HuH-7.5 (cell line): ENCODE measurements around the gene ADIPOR2.

ENCODE experiments used
- DNase-seq: peaks from one replicate; pipeline ENCODE4 v3.0.0; 2011; ENCODE audit warnings: low spot score

ADIPOR2 gene

DNA sequence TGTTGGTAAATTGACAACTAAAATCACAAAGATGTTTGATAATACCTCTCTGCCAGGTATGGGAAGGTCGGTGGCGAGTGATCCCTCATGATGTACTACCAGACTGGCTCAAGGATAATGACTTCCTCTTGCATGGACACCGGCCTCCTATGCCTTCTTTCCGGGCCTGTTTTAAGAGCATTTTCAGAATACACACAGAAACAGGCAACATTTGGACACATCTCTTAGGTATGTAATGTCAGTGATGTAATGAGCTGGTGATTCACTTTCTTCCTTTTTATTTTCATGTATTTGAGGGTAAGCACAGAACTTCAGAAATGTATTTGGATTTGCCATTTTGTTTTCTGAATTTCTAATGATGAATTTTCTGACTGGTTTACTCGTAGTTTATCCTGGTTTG is 86.9 kb downstream of the ADIPOR2 start:
- no peak for DNase-seq

DNA sequence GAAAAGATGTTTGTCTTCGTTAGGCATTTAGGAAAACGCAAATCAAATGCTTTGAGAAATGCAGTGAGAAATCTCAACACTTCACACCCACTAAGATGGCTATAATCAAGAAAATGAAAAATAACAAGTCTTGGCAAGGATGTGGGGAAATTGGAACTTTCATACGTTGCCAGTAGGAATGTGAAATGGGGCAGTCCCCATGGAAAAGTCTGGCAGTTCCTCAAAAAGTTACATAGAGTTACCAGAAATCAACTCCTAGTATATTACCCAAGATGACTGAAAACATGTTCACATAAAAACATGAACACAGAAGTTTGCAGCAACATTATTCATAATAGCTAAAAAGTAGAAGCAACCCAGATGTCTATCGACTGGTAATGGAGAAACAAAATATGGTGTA is 88.0 kb downstream of the ADIPOR2 start:
- DNase-seq = no peak

DNA sequence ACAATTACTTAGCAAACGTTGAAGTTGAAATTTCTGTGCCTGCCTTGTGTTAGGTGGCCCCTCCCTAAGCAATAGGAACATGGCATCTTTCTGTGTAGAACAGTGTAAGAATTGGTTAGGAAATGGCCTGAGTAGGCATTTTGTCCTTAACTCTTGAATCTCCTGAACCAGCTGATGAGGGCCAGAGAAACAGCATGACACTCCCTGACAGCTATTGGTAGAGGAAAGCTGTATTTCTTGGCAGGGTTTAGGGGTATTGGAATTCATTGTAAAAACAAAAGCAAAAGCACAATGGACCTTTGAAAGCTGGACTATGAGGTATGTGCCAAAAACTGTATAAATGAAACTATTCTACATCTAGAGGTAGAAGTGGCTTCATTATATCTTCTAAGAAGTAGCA is 88.9 kb downstream of the ADIPOR2 start:
- DNase-seq = no peak

DNA sequence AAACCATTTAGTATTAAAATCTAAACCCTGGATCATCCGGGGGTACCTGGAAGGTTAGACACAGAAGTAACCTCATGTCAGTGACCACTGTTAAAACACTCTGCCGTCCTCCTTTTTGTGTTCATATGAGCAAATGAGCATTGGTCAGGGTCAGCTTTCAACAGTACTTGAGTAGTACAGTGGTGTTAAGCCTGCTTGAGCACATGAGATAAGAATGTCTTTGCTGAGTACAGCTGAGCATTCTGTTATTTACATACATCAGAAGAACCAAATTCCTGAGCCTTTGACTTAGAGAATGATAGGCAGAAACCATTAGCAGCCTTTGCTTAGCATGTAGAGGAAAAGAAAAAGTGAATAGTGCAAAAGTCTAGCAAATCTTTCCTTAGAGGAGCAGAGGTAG is 90.9 kb downstream of the ADIPOR2 start:
- no peak for DNase-seq

DNA sequence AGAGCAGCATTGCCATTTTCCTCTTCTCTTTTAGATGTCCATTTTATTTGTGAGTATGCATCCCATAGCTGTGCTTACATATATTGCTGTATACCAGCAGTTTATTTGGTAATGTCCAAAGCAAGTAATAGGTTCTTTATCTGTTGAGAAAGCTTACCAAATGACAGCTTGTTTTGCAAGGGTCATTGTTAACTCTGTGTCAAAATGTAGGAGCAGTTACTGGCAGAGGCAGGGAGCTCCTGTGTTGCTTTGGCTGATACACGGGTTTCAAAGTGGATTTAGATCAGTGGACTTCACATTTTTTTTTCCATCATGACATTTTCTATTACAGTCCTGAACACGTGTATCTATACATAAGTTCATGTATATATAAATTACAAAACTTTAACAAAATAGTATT is 91.3 kb downstream of the ADIPOR2 start:
- no peak for DNase-seq

DNA sequence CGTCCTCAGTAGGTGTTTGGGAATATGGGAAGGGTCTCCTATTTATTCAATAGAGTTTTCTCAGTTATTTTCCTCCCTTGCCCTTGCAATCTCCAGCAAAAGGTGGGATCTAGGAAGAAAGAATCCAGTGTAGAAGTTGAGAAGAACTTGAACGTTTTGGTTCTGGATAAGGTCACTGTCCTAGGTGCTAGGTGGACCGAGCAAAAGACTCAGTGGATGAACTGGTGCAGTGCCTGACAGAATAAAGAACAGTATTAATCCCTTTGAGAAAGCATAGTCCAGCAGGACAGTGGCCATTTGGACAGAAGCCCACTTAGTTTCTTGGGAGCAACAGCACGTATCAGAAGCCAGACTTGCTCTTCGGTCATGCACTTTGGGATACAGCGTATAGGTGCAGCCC is 96.8 kb downstream of the ADIPOR2 start:
- DNase-seq = no peak

DNA sequence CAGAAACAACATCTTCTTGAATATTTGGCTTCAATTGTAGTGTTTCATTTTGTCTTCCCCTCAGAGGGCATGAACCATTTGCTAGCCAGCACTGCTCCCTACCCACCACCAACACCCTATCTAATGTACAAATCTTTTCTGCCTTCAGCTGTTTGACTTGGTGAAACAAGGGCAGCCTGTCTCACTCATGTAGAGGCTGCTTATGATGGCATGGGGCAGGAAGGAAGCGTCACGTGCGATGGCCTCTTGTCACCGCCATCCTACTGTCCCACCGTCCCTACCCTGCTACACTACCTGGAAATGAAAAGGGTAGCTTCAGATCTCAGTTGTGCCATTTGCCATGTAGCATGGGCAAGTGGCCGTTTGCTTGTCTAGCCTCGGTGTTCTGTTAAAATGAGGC is 99.6 kb downstream of the ADIPOR2 start:
- DNase-seq = no peak

DNA sequence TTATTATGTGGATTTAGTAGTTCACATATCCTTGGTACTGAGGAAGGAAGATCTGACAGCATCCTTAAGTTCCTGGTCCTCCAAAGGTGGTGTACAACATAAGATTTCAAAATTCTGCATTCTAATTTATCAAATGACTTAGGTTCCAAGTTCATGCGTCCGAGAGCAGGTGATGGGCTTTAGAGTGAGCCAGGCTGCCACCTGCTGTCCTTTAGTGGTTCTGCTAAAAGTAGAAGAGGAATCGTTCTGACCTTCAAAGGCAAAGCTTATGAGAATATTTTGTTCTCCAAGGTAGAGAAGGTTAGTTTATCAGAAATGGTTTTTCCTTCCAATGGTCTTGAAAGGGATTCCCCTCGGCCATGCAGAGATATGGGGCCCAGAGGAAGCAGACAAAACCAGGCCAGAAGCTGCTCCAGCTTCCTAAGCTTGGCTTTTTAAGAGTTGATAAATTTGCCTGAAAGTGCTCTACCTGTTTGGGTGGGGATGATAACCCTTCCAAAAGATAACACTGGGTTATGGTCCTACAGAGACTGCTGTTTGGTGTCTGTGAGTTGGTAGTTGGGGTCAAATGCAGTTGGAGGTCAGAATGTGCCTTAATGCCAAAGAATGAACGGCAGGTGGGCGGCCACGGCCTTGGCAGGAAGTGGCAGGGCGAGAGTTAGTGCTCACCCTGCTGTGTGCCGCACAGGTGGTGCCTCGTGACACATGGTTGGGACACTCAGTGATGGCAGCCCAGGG is 100.4 kb downstream of the ADIPOR2 start:
- peak; percentile 74 for DNase-seq

DNA sequence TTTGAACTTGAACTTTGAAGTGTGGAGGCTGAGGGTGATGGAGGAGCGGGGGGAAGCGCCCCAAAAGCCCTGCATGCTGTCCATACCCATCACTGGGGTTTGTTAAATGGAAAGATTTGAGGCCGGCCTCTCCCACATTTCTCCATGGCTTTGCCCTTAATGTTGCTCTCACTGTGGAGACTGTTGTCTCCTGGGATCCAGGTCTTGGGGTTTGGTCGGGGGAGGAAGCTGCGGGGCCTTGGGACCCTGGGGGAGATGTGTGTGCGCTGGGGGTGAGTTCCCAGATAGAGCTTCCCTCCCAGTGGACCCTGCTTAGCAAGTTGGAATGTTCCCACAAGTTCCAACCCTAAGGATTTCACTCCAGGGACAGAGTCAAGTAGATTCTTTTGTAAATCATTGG is 101.5 kb downstream of the ADIPOR2 start:
- no peak for DNase-seq

DNA sequence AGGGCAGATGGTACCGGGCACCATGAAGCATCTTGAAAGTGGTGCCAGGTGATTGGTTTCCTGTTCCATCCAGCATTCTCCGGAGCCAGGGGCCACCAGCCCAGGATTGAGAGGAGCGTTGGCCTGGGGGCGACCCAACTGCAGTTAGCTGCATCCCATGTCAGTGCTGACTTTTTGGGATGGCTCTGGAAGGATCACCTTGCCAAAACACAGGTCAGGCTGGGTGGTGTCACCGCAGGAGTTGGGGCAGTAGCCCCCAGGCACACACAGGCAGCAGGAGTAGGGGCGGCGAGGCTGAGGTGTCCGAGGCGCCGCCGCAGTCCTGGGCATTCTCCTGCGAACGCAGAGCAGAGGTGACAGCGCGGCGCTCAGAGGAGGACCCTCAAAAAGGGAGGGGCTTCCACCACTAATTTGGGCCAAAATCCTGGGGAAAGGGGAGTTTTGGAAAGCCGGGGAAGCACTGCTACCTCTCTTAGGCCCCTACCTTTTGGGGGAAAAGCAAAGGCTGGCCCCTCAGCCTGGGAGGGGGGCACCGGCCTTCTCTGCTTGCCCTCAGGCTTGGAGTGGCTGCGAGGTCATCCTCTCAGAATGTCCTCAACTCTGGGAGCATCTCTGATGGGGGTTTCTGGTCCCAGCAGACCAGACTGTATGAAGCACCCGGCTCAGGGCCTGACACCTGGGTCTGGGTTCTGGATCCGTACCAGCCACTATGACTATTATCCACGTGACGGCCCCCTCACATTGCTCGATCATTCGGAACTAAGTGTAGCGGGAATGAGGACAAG is 102.7 kb downstream of the ADIPOR2 start:
- DNase-seq = no peak

DNA sequence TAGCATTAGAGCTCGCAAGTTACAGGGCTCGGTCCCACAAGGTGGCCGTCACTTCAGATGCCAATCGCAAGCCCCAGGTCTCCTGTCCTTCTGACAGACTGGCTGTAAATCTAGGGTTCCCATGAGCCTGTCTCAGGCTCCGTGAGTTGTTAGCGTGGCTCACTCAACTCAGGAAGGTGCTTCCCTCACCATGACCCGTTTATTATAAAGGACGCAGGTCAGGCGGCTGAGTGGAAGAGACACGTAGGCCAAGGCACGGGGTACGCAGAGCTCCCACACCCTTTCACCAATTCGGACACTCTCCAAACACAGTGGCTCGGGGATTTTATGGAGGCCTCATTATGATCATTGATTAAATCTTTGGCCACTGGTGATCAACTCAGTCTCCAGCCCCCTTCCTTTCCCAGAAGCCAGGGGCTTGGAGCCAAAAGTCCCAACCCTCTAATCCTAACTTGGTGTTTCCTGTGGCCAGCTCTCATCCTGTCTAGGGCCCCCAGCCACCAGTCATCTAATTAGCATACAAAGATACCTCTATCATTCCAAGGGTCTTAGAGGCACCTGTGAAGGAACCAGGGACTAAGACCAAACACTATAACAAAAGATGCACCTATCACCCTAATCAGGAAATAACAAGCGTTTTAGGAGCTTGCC is 103.7 kb downstream of the ADIPOR2 start:
- DNase-seq = no peak

DNA sequence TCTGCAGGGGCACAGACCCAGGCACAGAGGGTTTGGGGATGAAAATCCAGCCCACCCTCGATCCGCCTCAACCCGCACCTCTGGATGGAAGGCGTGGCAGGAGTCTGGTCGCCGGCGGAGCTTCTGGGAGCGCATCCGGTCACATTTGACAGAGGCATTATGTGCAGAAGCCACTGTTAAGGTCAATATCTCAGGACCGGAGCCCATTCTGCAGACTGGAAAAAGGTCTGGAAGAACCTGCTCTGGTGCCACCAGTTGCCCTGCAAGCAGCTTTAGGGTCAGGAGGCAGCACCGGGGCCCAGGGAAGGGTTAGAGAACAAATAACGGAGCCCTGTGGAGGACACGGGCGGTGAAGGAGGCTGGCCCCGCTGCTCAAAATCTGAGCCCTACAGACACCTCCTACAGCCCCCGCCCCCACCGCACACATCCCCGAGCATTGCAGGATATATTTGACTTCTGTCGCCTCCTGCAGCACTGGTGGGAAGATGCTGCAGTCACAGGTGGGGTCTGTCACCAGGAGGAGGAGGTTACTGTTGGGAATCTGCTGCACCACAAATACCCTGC is 104.4 kb downstream of the ADIPOR2 start:
- no peak for DNase-seq

DNA sequence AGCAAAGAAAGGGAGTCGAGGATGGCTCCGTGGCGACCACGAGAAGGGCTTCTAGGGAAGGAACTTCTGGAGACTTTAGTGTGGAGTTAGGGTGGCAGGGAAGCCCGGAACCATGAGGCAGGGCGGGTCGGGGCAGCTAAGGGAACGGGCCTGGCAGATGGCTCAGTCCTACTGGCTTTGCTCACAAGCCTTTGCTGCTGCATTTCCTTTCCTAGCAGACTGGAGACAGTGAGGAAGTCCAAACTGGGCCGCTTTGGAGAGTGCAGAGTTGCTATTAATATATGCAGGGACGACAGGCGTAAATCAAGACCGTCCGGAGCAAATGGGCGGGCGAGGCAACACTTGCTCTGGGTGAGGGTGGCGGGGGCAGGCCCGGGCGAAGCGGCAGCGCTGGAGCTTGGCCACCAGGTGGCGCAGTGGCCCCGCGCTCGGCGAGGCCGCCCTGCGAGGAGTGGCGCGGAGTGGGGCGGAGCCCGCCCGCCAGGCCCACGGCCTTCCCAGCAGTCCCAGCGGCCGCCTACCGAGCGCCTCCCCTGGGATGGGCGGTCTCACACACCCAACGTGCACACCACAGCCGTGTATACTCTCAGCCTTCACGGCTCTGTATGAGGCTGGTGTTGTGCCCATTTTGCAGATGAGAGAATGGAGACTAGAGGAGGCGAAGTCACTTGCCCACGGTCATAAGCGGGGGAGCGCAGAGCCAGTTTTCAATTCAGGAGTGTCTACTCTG is 105.1 kb downstream of the ADIPOR2 start:
- peak; percentile 91 for DNase-seq

DNA sequence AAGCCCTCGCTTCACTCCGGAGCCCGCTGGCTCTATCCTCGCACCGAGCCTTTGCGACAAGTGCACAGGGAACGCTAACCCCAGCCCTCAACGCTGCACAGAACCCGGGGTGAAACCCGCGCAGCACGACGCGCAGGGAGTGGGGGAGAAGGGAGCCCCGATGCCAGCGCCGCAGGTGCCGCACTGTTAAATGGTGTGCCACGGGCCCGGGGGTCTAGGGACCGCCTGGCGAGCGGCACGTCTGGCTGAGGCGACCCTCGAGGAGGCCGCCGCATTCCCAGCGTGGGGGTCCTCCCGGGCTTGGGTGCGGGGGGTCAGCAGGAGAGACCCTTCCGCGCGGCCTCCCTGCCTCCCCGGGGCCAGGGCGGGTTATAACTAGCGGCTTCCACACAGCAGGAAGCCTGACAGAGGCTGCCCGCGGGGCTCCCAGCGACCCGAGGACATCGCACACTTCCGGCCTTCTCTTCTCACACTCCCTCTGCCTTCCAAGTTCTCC is 105.7 kb downstream of the ADIPOR2 start:
- no peak for DNase-seq

DNA sequence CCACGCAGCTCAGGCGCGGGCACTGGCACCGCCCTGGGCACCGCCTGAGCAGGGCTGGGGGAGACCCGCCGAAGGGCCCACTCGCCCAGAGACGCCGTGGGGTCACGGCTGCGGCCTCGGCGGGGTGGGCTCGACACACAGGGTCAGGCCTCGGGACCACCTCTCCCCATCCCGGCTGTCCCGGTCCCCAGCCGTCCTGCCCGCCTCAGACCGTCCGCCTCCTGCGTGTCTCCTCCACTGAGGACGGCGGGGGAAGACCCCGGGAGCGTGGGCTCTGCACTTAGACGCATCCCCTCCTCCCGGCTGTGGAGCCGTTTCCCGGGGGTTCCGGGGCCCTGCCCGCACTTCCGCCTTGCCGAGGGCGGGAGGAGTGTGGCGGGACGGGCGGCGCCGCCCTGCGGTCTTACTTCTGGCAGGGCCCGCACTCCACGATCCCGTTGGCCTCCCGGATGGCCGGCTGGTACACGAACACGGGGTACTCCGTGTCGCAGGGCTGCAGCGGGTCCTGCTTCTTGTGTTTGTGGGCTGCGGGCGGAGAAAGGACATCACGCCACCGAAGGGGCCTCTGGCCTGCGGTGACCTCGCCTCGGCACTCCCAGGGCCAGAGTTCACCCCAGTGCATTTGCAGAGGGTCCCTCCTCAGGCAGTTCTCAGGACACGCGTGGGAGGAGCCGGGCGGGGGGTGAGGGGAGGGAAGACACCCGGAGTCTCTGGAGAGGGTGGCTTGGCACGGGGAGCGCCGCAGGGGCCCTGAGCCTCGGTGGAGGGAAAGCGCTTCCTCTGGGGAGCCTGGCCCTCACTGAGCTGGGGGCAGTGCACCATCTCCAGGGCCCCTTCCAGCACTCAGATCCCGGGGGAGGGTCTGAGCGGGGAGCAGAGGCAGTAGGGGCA is 106.4 kb downstream of the ADIPOR2 start:
- no peak for DNase-seq

DNA sequence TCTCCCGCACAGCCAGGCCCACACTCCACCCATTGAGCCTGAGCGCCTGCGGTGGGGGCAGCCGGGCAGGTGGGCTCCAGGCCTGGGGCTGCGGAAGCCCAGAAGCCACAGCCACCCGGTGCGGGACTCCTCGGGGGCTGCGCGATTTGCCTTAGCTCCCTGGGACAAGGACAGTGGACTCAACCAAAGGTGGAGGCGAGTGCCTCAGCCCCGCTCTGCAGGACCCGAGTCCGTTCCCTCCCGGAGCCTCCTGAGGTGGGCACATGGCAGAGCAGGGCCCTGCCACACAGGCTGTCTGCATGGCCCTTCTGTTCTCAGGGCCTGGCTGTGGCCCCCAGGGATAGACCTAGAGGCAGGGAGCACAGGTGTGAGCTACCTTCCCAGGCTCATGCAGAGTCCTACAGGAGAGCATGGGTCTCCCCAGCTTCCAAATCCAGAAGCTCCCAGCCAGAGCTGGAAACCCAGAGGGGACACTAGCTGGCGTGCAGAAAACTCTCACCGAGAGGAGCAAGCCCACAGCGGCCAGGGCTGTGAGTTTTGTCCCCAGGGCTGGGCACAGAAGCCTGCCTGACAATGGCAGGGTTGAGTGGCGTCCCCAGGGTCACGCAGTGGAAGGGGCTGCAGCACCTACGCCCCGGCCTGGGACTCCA is 107.2 kb downstream of the ADIPOR2 start:
- no peak for DNase-seq

DNA sequence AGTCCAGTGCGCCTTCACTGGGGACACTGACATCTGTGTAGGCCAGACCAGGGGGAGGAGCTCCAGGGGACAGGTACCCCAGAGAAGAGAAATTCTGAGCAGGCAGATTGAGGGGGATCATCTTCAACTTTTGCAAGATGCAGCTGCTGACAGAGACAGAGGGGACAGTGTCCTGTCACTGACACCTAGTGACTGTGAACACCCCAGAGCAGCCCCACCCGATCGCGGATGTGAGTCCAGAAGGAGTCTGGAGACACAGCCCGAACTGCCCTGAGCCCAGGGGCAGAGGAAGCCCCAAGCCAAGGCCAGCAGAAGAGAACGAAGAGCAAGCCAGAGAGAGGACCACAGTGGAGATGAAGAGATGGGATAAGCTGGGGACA is 107.8 kb downstream of the ADIPOR2 start:
- no peak for DNase-seq

DNA sequence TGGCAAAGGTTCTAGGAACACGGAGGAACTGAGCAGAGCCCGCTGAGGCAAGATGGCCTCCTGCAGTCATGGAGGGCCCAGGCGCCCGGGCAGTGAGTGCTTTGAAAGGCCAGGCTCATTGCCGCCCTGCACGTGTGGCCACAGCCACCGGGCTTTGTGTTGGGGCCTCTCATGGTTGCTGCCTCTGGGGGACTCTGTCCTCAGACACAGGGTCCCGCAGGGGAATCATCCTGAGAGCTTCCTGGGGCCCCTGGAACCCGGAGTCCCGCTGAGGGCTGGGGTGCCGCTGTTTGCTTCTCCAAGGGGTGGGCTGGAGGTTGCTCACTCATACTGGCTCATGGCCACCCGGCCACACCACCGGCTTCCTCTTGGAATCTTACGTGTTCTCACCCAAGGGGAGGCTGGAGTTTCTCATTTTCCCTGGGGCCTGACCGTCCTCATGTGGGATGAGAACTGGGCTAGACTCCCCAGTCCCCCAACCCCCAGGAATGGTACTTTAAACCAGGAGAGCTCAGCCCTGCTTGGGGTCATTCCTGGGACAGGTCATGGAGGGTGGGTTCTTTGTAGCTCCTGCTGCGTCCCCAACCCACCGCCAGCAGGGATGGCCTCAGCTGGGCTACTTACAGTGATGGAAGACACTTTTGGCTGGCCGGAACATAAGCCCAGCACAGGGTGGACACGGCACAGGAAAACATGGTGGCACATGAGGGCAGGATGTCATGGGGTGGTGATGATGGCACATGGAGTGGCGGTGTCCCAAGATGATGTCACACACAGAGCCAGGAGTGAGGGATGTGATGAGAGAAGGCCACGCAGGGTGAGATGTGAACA is 108.4 kb downstream of the ADIPOR2 start:
- no peak for DNase-seq

DNA sequence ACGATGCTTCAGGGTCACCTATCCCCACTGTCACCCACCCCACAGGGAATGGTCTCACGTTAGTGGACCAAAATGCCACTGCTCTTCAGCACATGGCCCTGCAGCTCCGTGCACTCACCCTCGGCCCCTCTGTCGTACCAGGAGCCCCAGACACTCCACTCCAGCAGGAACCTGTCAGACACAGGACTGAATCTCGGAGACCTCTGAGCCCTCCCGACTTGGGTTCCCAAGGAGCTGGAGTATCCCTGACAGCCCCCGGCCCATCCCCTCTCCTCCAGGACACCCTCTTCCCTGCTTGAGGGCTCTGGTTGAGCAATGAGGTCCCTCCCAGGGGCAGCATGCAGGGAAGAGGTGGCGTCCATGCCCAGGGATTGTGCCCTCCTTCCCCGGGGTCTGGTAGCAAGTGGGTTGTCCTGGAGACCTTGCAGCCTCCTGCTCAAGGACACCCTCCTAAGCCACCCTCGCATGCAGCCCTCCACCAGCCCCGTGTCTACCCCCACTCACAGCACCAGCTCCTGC is 109.1 kb downstream of the ADIPOR2 start:
- DNase-seq = no peak
